Breast epithelium (tissue), 3 donors: ENCODE data around the gene TMEFF1.

Experiments
- POLR2A ChIP-seq: fragments of 450-650 bp; IDR thresholded peaks from one replicate; pipeline ENCODE4 v1.6.1; 2016; ENCODE audit warnings: antibody characterized with exemption, mild to moderate bottlenecking, moderate library complexity
- TF ChIP-seq, protein P1 (sequence below), 3 donors: fragments of 450-650 bp; IDR thresholded peaks; one replicate each; pipeline ENCODE4 v1.5.1; 2016 to 2017; ENCODE audit warnings: antibody characterized with exemption in 3 of 3, mild to moderate bottlenecking in 3 of 3, moderate library complexity in 3 of 3

DNA sequence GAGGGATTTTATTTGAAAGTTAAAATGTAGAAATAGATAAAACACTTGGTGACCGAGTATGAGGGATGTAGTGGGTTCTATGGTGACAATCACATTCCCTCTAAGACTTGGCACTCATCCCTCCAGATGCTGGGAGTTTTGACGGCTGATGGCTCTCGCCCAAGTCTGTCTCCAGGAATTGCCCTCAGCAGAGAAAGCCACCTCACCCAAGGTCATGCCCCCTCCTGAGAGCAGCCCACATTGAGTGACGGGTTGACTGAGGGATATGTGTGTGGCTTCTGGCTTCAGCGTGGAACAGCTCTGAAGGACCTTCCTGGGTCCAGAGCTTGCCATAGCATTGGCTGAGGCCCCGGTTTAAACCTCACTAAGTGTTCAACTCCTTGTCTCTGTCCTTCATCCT lies 124.3 kb downstream of the TMEFF1 start:
- TF ChIP-seq, protein P1, sequence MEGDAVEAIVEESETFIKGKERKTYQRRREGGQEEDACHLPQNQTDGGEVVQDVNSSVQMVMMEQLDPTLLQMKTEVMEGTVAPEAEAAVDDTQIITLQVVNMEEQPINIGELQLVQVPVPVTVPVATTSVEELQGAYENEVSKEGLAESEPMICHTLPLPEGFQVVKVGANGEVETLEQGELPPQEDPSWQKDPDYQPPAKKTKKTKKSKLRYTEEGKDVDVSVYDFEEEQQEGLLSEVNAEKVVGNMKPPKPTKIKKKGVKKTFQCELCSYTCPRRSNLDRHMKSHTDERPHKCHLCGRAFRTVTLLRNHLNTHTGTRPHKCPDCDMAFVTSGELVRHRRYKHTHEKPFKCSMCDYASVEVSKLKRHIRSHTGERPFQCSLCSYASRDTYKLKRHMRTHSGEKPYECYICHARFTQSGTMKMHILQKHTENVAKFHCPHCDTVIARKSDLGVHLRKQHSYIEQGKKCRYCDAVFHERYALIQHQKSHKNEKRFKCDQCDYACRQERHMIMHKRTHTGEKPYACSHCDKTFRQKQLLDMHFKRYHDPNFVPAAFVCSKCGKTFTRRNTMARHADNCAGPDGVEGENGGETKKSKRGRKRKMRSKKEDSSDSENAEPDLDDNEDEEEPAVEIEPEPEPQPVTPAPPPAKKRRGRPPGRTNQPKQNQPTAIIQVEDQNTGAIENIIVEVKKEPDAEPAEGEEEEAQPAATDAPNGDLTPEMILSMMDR (IDR thresholded peaks at IDR 0.05): no peak
- TF ChIP-seq POLR2A: no peak
